ENCODE measurements around the gene LRRC41. TPM values are rescaled to one million over a fixed set of nuclear protein-coding genes. Genes with fewer than 3 reads are reported as not detected.

LRRC41 gene
- total and polyA plus RNA-seq, 4 donors, result 21.6 to 63.0 (median 50.3) TPM

DNA sequence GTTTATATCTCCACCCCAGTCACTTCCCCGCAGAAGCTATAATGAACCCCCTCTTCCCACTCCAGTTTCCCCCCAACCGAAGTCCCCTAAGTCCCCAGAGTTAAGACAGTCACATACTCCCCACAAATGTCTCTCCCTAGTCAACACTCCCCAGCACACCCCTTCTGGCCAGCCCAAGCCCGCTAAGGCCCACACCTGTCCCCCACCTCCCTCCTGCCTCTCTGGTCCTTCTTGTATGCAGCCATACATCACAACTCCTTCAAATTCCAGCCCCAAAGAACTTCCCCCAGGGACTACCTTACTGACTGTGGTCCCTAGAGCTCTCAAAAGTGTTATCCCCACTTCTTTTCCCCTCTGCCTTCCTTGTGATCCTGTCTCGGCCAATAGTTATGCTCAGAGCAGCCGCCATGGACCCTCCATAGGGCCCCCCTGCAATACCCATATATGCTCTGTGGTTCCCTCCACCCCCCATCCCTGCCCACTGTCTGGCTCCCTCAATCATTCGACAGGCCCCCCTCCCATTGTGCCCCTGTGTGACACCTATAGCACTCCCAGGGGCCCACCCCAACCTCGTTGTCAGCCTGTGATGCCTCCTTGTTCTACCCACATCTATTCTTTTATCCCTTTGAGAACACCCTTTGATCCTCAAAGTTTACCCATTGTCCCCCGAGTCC is 39.4 kb upstream of the LRRC41 start:
- ATAC-seq (ENCODE audit: insufficient read depth, low FRiP score) (no peak), DNase-seq (no peak)
- Histone ChIP-seq H3K27me3 (ENCODE audit: control insufficient read depth in 3 of 3, insufficient read depth in 3 of 3, low read length in 2 of 3) (no peaks in the 10 kb centered on the region), H3K9ac (ENCODE audit: insufficient read depth in 1 of 2, low read length in 2 of 2) (no peak overlapping the region), H3K4me1 (ENCODE audit: control insufficient read depth in 5 of 5, insufficient read depth in 5 of 5, low read length in 5 of 5) (peaks cover 0 to 6% (median 4%) of the 10 kb centered on the region in 5 donors), H3K9me3 (ENCODE audit: control insufficient read depth in 4 of 4, insufficient read depth in 3 of 4, low read length in 3 of 4) (no peaks in the 10 kb centered on the region), H3K27ac (ENCODE audit: low read depth in 1 of 2, low read length in 1 of 2) (no peak overlapping the region), H3K36me3 (ENCODE audit: control insufficient read depth in 4 of 4, insufficient read depth in 4 of 4, low read length in 4 of 4) (peaks cover 0 to 22% (median 12%) of the 10 kb centered on the region in 4 donors), H3K4me3 (no peak overlapping the region)
- 83 to 91% methylated on average over 8 of the region's 8 CpGs for WGBS, 2 donors
- TF ChIP-seq, protein P1, sequence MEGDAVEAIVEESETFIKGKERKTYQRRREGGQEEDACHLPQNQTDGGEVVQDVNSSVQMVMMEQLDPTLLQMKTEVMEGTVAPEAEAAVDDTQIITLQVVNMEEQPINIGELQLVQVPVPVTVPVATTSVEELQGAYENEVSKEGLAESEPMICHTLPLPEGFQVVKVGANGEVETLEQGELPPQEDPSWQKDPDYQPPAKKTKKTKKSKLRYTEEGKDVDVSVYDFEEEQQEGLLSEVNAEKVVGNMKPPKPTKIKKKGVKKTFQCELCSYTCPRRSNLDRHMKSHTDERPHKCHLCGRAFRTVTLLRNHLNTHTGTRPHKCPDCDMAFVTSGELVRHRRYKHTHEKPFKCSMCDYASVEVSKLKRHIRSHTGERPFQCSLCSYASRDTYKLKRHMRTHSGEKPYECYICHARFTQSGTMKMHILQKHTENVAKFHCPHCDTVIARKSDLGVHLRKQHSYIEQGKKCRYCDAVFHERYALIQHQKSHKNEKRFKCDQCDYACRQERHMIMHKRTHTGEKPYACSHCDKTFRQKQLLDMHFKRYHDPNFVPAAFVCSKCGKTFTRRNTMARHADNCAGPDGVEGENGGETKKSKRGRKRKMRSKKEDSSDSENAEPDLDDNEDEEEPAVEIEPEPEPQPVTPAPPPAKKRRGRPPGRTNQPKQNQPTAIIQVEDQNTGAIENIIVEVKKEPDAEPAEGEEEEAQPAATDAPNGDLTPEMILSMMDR (IDR thresholded peaks at IDR 0.05; ENCODE audit: control extremely low read depth, extremely low read depth), result no peak

DNA sequence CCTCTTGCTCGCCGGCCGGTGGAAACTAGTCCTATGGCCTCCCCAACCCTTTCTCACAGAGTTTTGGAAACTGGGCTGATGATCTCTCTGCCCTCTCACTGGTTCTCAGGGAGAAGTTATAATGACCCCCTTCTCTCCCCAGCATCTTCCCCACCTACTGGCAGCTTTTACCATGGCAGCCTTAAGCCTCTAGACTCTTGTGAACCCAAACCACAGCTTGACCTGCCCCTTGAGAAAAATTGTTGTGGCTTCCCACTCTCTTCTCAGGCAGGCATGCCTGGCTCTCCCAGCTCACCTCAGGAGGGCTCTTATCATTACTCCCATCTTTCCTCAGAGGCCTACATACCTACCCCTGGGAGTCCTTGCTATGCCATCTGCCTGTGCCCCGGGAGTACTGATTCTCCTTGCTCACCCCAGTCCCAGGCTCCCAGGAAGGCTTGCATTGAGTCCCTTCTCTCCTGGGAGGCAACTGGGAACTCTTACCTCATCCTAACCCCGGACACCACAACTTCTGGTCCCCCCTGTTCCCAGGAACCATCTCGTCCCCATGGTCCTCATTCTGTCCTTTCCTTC is 38.8 kb upstream of the LRRC41 start:
- Histone ChIP-seq H3K9ac (ENCODE audit: insufficient read depth in 1 of 2, low read length in 2 of 2) (no peak overlapping the region), H3K27ac (ENCODE audit: low read depth in 1 of 2, low read length in 1 of 2) (peak overlapping the region in 1 of 2 donors; percentile 96), H3K9me3 (ENCODE audit: control insufficient read depth in 4 of 4, insufficient read depth in 3 of 4, low read length in 3 of 4) (no peaks in the 10 kb centered on the region), H3K27me3 (ENCODE audit: control insufficient read depth in 3 of 3, insufficient read depth in 3 of 3, low read length in 2 of 3) (no peaks in the 10 kb centered on the region), H3K36me3 (ENCODE audit: control insufficient read depth in 4 of 4, insufficient read depth in 4 of 4, low read length in 4 of 4) (peaks cover 0 to 21% (median 11%) of the 10 kb centered on the region in 4 donors), H3K4me1 (ENCODE audit: control insufficient read depth in 5 of 5, insufficient read depth in 5 of 5, low read length in 5 of 5) (peaks cover 0 to 6% (median 4%) of the 10 kb centered on the region in 5 donors), H3K4me3 (no peak overlapping the region)
- ATAC-seq (ENCODE audit: insufficient read depth, low FRiP score) (no peak), DNase-seq (peak in 1 of 3 donors; percentile 3)
- TF ChIP-seq, protein P1 (IDR thresholded peaks at IDR 0.05; ENCODE audit: control extremely low read depth, extremely low read depth), result no peak
- 90 to 92% methylated on average over 6 of the region's 6 CpGs for WGBS, 2 donors

DNA sequence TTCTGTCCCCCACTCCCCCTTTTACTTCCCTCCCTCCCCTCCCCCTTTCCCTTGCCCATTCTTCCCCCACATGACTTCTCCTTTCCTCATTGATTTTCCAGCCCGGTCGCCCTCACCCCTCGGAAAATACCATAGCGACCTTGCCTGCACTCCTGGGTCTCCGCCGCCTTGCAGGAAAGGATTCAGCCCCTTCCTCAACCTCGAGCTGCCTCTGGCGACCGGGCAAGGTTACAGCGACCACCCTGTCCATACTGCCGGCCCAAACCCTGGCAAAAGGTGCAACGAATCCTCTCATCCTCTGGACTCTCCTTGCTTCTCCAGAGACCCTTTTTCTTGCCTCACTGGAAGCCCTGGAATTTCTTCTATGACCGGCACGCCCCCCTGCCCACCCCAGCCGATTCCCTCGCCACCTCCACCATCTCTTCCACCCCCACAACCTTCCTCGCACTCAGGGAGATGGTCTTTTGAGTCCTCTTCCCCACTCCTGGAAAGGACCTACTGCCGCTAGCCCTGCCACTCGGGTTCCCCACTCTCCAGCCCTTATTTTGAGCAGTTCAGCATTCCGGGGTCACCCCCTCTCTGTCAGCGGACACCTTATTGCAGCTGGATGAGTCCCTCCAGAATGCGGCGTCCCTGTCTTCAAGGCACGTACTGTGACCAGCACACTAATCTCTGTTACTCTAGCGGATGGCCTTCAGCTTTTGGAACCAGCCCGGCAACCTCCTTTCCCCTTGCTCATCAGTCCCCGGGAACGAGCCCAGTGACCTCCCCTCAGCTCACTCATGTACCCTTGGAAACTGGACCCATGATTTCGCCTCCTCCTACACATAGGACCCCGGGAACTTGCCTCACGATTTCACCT is 38.0 kb upstream of the LRRC41 start:
- TF ChIP-seq, protein P1 (IDR thresholded peaks at IDR 0.05; ENCODE audit: control extremely low read depth, extremely low read depth), result no peak
- peaks cover 0 to 6% (median 4%) of the 10 kb centered on the region in 5 donors for H3K4me1 ChIP-seq (ENCODE audit: control insufficient read depth in 5 of 5, insufficient read depth in 5 of 5, low read length in 5 of 5)
- peaks cover 0 to 15% (median 5%) of the 10 kb centered on the region in 4 donors for H3K36me3 ChIP-seq (ENCODE audit: control insufficient read depth in 4 of 4, insufficient read depth in 4 of 4, low read length in 4 of 4)
- H3K27me3 ChIP-seq (ENCODE audit: control insufficient read depth in 3 of 3, insufficient read depth in 3 of 3, low read length in 2 of 3), result no peaks in the 10 kb centered on the region
- 58 to 60% methylated on average over 31 of the region's 31 CpGs for WGBS, 2 donors
- peak overlapping the region; percentile 57 for H3K4me3 ChIP-seq
- no peak for ATAC-seq (ENCODE audit: insufficient read depth, low FRiP score)
- peak overlapping the region; percentile 95 to 96 for H3K27ac ChIP-seq (ENCODE audit: low read depth in 1 of 2, low read length in 1 of 2)
- H3K9ac ChIP-seq (ENCODE audit: insufficient read depth in 1 of 2, low read length in 2 of 2), result peak overlapping the region; percentile 71 to 94
- peak in 2 of 3 donors; percentile 7 to 11 for DNase-seq
- no peaks in the 10 kb centered on the region for H3K9me3 ChIP-seq (ENCODE audit: control insufficient read depth in 4 of 4, insufficient read depth in 3 of 4, low read length in 3 of 4)

Data from lung (tissue), 12 donors.